ENCODE measurements around the gene CCSER1. TPM values are rescaled to one million over a fixed set of nuclear protein-coding genes. Genes with fewer than 3 reads are reported as not detected.

CCSER1 gene
- total RNA-seq, 1 donor from 2014 or later = 0.23 TPM

GRCh38 chr4:90189178-90189577 is 62.0 kb downstream of the CCSER1 start:
- ATAC-seq = no peak

GRCh38 chr4:90189946-90190345 is 62.8 kb downstream of the CCSER1 start:
- ATAC-seq (no peak), DNase-seq (ENCODE audit: low spot score) (no peak)

More at GRCh38 chr4:90189178-90189577, 62.0 kb downstream of the CCSER1 start:
- DNase-seq (ENCODE audit: low spot score) = no peak

GRCh38 chr4:90190525-90190924 is 63.3 kb downstream of the CCSER1 start:
- DNase-seq (ENCODE audit: low spot score) (no peak), ATAC-seq (no peak)

- ATAC-seq (no peak), DNase-seq (ENCODE audit: low spot score) (no peak)
These were observed 71.1 kb downstream of the CCSER1 start for GRCh38 chr4:90198086-90198847.

- no peak for DNase-seq (ENCODE audit: low spot score)
- no peak for ATAC-seq
These were observed 80.8 kb downstream of the CCSER1 start for GRCh38 chr4:90207887-90208454.

GRCh38 chr4:90209922-90210321 is 82.7 kb downstream of the CCSER1 start:
- DNase-seq (ENCODE audit: low spot score) (no peak), ATAC-seq (peak; percentile 14)

- ATAC-seq (no peak), DNase-seq (ENCODE audit: low spot score) (no peak)
These were observed 84.0 kb downstream of the CCSER1 start for GRCh38 chr4:90211174-90211573.

GRCh38 chr4:90215286-90215685 is 88.1 kb downstream of the CCSER1 start:
- no peak for ATAC-seq
- no peak for DNase-seq (ENCODE audit: low spot score)

- DNase-seq (ENCODE audit: low spot score) = no peak
- no peak for ATAC-seq
These were observed 92.6 kb downstream of the CCSER1 start for GRCh38 chr4:90219822-90220221.

- DNase-seq (ENCODE audit: low spot score) (no peak), ATAC-seq (no peak)
These were observed 93.3 kb downstream of the CCSER1 start for GRCh38 chr4:90220459-90220858.

- no peak for DNase-seq (ENCODE audit: low spot score)
- ATAC-seq = no peak
These were observed 99.5 kb downstream of the CCSER1 start for GRCh38 chr4:90226734-90227133.

GRCh38 chr4:90227177-90227576 is 100.0 kb downstream of the CCSER1 start:
- DNase-seq (ENCODE audit: low spot score) (no peak), ATAC-seq (no peak)

GRCh38 chr4:90234916-90235547 is 107.8 kb downstream of the CCSER1 start:
- ATAC-seq (no peak), DNase-seq (ENCODE audit: low spot score) (no peak)

- no peak for ATAC-seq
- DNase-seq (ENCODE audit: low spot score) = no peak
These were observed 110.7 kb downstream of the CCSER1 start for GRCh38 chr4:90237751-90238530.

GRCh38 chr4:90240333-90240732 is 113.1 kb downstream of the CCSER1 start:
- ATAC-seq (no peak), DNase-seq (ENCODE audit: low spot score) (no peak)

- ATAC-seq (no peak), DNase-seq (ENCODE audit: low spot score) (no peak)
These were observed 113.8 kb downstream of the CCSER1 start for GRCh38 chr4:90241008-90241407.

- no peak for DNase-seq (ENCODE audit: low spot score)
- no peak for ATAC-seq
These were observed 118.6 kb downstream of the CCSER1 start for GRCh38 chr4:90245837-90246236.

- DNase-seq (ENCODE audit: low spot score) = no peak
- no peak for ATAC-seq
These were observed 119.6 kb downstream of the CCSER1 start for GRCh38 chr4:90246816-90247215.

GRCh38 chr4:90254357-90254756 is 127.2 kb downstream of the CCSER1 start:
- ATAC-seq = no peak
- no peak for DNase-seq (ENCODE audit: low spot score)

- no peak for ATAC-seq
- no peak for DNase-seq (ENCODE audit: low spot score)
These were observed 147.0 kb downstream of the CCSER1 start for GRCh38 chr4:90274175-90274574.

GRCh38 chr4:90280954-90281353 is 153.8 kb downstream of the CCSER1 start:
- DNase-seq (ENCODE audit: low spot score) (no peak), ATAC-seq (no peak)

Measured in left lobe of liver (tissue), 2 donors.